Right cardiac atrium (tissue), 5 donors: ENCODE results near the gene SLC32A1. TPM values are rescaled to one million over a fixed set of nuclear protein-coding genes. Genes with fewer than 3 reads are reported as not detected.

Source experiments
- ATAC-seq, 2 donors: fragments of 200-7000 bp; cut with Tn5 transposase; one replicate each; pipeline versions ENCODE4 v1.8.0 to v1.9.1; 2020; ENCODE audit warnings: moderate library complexity in 2 of 2, mild to moderate bottlenecking in 1 of 2
- DNase-seq, 3 donors: peaks; one replicate each; pipeline ENCODE4 v3.0.0-alpha.2; 2020
- H3K27ac ChIP-seq: one replicate; pipeline ENCODE4 v1.5.1; 2013; ENCODE audit warnings: mild to moderate bottlenecking, low read length, control low read depth, moderate library complexity
- H3K27me3 ChIP-seq: one replicate; pipeline ENCODE4 v1.6.1; 2013; ENCODE audit not compliant: control insufficient read depth, insufficient read depth
- H3K4me1 ChIP-seq: one replicate; pipeline ENCODE4 v1.6.1; 2013; ENCODE audit warnings: low read length; ENCODE audit not compliant: control insufficient read depth, insufficient read depth
- H3K4me3 ChIP-seq: one replicate; pipeline ENCODE4 v1.5.1; 2013; ENCODE audit warnings: low read length, control low read depth
- H3K9me3 ChIP-seq: one replicate; pipeline ENCODE4 v1.6.1; 2013; ENCODE audit warnings: low read length; ENCODE audit not compliant: control insufficient read depth
- WGBS: extraction: QIAGEN DNeasy Blood & Tissue Kit; methylation state at CpG from one replicate; pipeline ENCODE4 v1.1.7; 2013; 5-methylcytosine and 5-hydroxymethylcytosine counted together
- intact Hi-C, 4 donors: fragments of 100-400 bp; cut with DNase I; formaldehyde crosslinking; loops; one replicate each; pipeline versions ENCODE4 v1.11.0 to v1.14.0; 2022 to 2023
- polyA plus RNA-seq: library from polyadenylated mRNA; stranded (reverse); fragments of 200-250 nt; gene quantifications from one replicate; pipeline ENCODE4 v1.2.3, GENCODE V29; 2013
- total RNA-seq, 4 donors: library from RNA; stranded (reverse); fragmentation: NEBNext Ultra II Directional; extraction: Animal tissue kit (Norgen Biotek cat#: 25700); gene quantifications; one replicate each; pipeline ENCODE4 v1.2.1, GENCODE V29; 2021
- donor health status: healthy with polysubstance abuse.
- donor health status: DM: no; HTN: yes; CAD: no.
- donor health status: DM: no; HTN: no; CAD: no.
- donor health status: DM: no; HTN: yes; CAD: no; lungs with severe emphysema.
- donor health status: DM: yes; HTN: yes; CAD: no.

The SLC32A1 gene
- total and polyA plus RNA-seq, 5 donors: not detected

- Histone ChIP-seq H3K9me3 (no peaks in the 10 kb centered on the region), H3K4me3 (no peak overlapping the region), H3K27me3 (no peaks in the 10 kb centered on the region), H3K27ac (no peak overlapping the region), H3K4me1 (no peaks in the 10 kb centered on the region)
- 43% methylated on average over 4 of the region's 4 CpGs for WGBS
- no peak for ATAC-seq
- intact Hi-C loops: no loop called here
- DNase-seq: no peak
Observed at GRCh38 chr20:38700141-38700540, 24.1 kb upstream of the SLC32A1 start.

DNA sequence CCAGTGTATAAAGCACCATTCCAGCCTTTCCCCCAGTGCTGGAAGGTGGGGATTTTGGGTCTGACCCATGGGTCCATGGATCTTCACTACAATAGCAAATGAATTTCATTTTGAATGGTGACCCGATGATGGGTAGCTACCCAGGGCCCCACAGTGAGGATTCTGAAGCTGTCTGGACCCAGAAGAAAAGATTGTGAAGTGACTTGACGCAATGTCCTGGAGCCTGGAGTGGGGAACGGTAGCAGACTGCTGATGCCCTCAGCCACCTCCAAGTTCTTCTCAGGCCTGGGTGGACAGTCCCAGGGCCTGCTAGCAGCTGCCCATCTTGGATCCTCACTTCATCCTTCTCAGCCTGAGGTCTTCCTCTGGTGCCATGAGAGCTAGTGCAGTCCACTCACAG is 23.4 kb upstream of the SLC32A1 start:
- 81% methylated on average over 3 of the region's 3 CpGs for WGBS
- no peak overlapping the region for H3K4me3 ChIP-seq

DNA sequence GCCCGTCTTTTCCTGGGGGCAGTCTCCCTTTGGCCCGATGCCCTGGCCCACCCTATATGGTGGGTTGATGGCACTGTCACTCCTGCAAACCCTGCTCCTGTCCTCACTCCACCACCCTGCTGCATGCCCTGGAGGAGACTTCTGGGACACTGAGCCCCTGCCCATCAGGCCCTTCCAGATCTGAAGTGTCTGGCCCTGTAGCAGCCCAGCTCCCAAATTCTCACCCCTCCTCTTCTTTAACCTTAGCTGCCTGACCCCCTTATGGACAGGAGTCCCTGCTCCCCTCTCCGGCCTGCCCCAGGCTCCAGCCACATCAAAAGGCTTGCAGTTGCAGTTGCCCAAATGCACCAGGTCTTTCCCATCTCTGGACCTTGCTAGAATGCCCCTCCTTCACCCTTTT is 20.8 kb upstream of the SLC32A1 start:
- intact Hi-C loops: no loop called here
- H3K27me3 ChIP-seq: no peaks in the 10 kb centered on the region
- no peak overlapping the region for H3K27ac ChIP-seq
- no peak overlapping the region for H3K4me3 ChIP-seq
- H3K4me1 ChIP-seq: no peaks in the 10 kb centered on the region
- DNase-seq (no peak), ATAC-seq (no peak)
- WGBS: 84% methylated on average over 3 of the region's 3 CpGs
- no peaks in the 10 kb centered on the region for H3K9me3 ChIP-seq

More for the DNA sequence above, 23.4 kb upstream of the SLC32A1 start:
- Histone ChIP-seq H3K4me1 (no peaks in the 10 kb centered on the region), H3K27me3 (no peaks in the 10 kb centered on the region), H3K27ac (no peak overlapping the region), H3K9me3 (no peaks in the 10 kb centered on the region)
- no peak for DNase-seq
- intact Hi-C loops: no loop called here
- no peak for ATAC-seq

DNA sequence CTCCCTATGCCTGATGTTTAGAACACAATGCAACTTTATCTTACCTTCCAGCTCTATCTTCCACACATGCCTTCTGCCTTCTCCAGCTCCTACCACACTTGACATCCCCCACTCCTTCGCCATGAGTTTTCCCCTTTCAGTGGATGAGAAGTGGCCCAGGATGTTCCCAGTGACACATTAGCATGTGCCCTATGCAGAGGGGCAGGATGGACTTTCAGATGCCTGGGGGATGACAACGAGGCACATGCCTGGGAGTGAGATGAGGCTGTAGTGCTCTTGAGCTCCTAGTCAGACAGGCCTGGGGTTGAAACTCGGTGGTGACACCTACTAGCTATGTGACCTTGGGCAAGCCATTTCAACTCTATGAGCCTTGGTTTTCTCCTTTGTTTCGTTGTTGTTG is 20.1 kb upstream of the SLC32A1 start:
- Histone ChIP-seq H3K27me3 (no peaks in the 10 kb centered on the region), H3K4me3 (no peak overlapping the region), H3K27ac (no peak overlapping the region), H3K4me1 (no peaks in the 10 kb centered on the region), H3K9me3 (no peaks in the 10 kb centered on the region)
- no peak for DNase-seq
- intact Hi-C loops: no loop called here
- no peak for ATAC-seq
- 61% methylated on average over 4 of the region's 4 CpGs for WGBS

- no peak for DNase-seq
- WGBS: 19% methylated on average over 7 of the region's 7 CpGs
- H3K4me1 ChIP-seq: no peaks in the 10 kb centered on the region
- intact Hi-C loops: no loop called here
- H3K27ac ChIP-seq: no peak overlapping the region
- no peaks in the 10 kb centered on the region for H3K27me3 ChIP-seq
- H3K4me3 ChIP-seq: no peak overlapping the region
- H3K9me3 ChIP-seq: no peaks in the 10 kb centered on the region
- no peak for ATAC-seq
Observed at GRCh38 chr20:38706509-38706908, 17.8 kb upstream of the SLC32A1 start.

GRCh38 chr20:38714308-38714707 is 10.0 kb upstream of the SLC32A1 start:
- DNase-seq (no peak), ATAC-seq (no peak)
- intact Hi-C loops: no loop called here
- H3K27ac ChIP-seq: no peak overlapping the region
- H3K9me3 ChIP-seq: no peaks in the 10 kb centered on the region
- no peak overlapping the region for H3K4me3 ChIP-seq
- no peaks in the 10 kb centered on the region for H3K4me1 ChIP-seq
- WGBS: 27% methylated on average over 6 of the region's 6 CpGs
- no peaks in the 10 kb centered on the region for H3K27me3 ChIP-seq

- WGBS: 58% methylated on average over 10 of the region's 10 CpGs
- no peak overlapping the region for H3K4me3 ChIP-seq
- no peak overlapping the region for H3K27ac ChIP-seq
- intact Hi-C loops: no loop called here
- ATAC-seq: no peak
- no peak for DNase-seq
- no peaks in the 10 kb centered on the region for H3K27me3 ChIP-seq
- H3K9me3 ChIP-seq: no peaks in the 10 kb centered on the region
- no peaks in the 10 kb centered on the region for H3K4me1 ChIP-seq
Observed at GRCh38 chr20:38715646-38716045, 8.6 kb upstream of the SLC32A1 start.

GRCh38 chr20:38722683-38723016 is 1.6 kb upstream of the SLC32A1 start:
- H3K4me1 ChIP-seq: no peaks in the 10 kb centered on the region
- no peak for DNase-seq
- H3K9me3 ChIP-seq: no peaks in the 10 kb centered on the region
- no peak overlapping the region for H3K4me3 ChIP-seq
- H3K27ac ChIP-seq: no peak overlapping the region
- intact Hi-C loops: no loop called here
- no peaks in the 10 kb centered on the region for H3K27me3 ChIP-seq
- 2% methylated on average over 7 of the region's 7 CpGs for WGBS
- ATAC-seq: no peak

DNA sequence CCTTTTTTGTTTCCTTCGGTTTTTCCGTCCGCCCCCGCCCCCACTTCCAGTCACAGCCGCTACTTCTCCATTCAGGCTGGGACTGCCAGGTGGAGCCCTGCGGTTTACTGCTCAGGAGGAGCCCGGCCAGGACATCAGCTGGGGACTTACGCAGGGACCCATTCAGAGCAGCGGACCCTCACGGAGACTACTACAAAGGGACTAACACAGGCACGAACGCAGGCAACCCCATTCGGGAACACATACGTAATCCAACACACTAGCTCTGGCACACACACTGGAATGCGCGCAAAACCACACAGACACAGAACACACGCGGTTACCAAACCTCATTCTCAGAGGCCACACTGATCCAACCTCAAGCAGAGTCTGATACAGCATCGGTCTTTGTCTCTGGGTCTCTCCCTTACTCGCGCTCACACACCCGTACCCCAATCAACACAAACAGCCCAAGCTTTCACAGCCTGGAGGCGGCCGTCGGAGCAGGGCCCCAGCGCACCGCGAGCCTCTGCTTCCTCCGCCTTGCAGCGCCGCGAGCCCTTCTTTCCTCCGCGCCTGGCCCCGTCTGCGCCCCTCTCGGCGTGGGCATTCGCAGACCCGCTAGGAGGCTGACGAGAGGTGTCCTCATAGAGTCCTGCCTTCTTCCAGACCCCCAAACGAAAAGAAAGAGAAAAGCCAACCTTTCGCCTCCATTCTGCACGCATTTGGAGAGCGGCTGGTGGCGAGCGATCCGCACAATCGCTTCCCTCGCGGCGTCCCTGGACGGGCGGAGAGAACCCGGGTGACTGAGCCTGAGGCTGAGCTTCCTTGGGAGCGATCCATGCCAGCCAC is 1.1 kb upstream of the SLC32A1 start:
- 2% methylated on average over 56 of the region's 56 CpGs for WGBS
- no peaks in the 10 kb centered on the region for H3K9me3 ChIP-seq
- no peak overlapping the region for H3K27ac ChIP-seq
- no peak overlapping the region for H3K4me3 ChIP-seq
- H3K4me1 ChIP-seq: no peaks in the 10 kb centered on the region
- intact Hi-C loops: no loop called here
- ATAC-seq (no peak), DNase-seq (no peak)
- no peaks in the 10 kb centered on the region for H3K27me3 ChIP-seq

DNA sequence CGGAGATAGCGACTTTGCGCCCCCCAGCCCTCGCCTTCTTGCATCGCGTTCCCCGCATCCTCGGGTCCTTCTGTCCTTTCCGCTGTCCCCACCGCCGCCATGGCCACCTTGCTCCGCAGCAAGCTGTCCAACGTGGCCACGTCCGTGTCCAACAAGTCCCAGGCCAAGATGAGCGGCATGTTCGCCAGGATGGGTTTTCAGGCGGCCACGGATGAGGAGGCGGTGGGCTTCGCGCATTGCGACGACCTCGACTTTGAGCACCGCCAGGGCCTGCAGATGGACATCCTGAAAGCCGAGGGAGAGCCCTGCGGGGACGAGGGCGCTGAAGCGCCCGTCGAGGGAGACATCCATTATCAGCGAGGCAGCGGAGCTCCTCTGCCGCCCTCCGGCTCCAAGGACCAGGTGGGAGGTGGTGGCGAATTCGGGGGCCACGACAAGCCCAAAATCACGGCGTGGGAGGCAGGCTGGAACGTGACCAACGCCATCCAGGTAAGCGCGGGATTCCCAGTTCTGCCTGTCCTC is 401 bp downstream of the SLC32A1 start:
- intact Hi-C loops: no loop called here
- H3K4me3 ChIP-seq: no peak overlapping the region
- WGBS: 3% methylated on average over 46 of the region's 46 CpGs

DNA sequence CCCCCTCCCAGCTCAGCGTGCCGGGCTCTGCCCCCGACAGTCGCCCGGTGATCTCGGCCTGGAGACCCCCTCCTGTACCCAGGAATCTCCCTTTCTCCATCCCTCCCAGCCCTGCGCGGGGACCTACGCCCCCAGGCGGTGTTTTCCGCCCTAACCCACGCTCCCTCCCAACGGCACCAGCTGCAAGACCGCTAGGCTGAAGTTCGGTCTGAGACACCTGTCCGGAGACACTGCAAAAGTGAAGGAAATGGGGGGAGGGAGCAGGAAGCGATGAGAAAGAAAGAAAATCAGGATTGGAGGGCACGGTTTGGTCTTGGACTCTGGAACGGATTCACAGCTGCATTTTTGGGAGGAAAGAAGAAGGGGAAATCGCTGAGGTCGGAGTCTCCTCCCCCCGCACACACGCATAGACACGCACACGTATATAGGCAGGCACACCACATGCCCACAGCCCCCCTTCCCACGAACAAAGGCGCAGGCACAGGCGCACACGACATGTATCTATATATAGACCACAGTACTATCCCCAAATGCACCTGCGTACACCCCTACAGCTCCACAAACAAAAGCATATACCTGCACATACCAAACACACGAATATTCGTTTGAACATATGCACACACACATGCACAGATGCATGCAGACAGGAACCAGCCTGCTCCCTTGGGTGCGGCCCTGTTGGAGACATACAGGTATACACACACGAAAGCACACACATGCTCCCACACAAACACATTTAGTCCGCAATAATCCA is 1.0 kb downstream of the SLC32A1 start:
- no peak overlapping the region for H3K27ac ChIP-seq
- 5% methylated on average over 35 of the region's 35 CpGs for WGBS
- H3K4me3 ChIP-seq: no peak overlapping the region
- ATAC-seq: no peak
- no peaks in the 10 kb centered on the region for H3K9me3 ChIP-seq
- H3K4me1 ChIP-seq: no peaks in the 10 kb centered on the region
- no peak for DNase-seq
- intact Hi-C loops: no loop called here
- H3K27me3 ChIP-seq: no peaks in the 10 kb centered on the region

More for the DNA sequence above, 401 bp downstream of the SLC32A1 start:
- no peak for DNase-seq
- Histone ChIP-seq H3K4me1 (no peaks in the 10 kb centered on the region), H3K27ac (no peak overlapping the region), H3K27me3 (no peaks in the 10 kb centered on the region), H3K9me3 (no peaks in the 10 kb centered on the region)
- no peak for ATAC-seq
